A673 (cell line): ENCODE measurements around the gene SPAG9.

ENCODE experiments used
- CTCF ChIP-seq: fragments of 300-800, 200-600 bp; sonication (generic); conservative IDR thresholded peaks from 2 replicates; pipeline ENCODE4 v1.5.1; 2017; ENCODE audit warnings: low read depth, mild to moderate bottlenecking, antibody characterized with exemption, low read length, moderate library complexity, mixed read lengths
- EZH2 ChIP-seq: fragments of 200-600 bp; sonication (generic); IDR thresholded peaks from 2 replicates; pipeline ENCODE4 v1.6.1; 2017; ENCODE audit warnings: borderline replicate concordance, low read depth, mild to moderate bottlenecking, mixed read lengths, antibody characterized with exemption, low read length; ENCODE audit not compliant: poor library complexity, severe bottlenecking

GRCh38 chr17:51014129-51014528, 106.5 kb downstream of the SPAG9 start:
- no peak for TF ChIP-seq CTCF
- TF ChIP-seq EZH2 = no peak
